Measurements from ENCODE around the gene EXOC6B.

Gene EXOC6B

GRCh38 chr2:72754628-72755320 lies 71.1 kb downstream of the EXOC6B start:
- Histone ChIP-seq H2BK12ac (ENCODE audit: low read length) (no peak overlapping the region), H3K27me3 (ENCODE audit: control insufficient read depth in 3 of 3, insufficient read depth in 3 of 3, low read depth in 1 of 3, low read length in 3 of 3) (no peaks in the 10 kb centered on the region), H3K18ac (ENCODE audit: low read length) (no peak overlapping the region), H3K79me1 (ENCODE audit: low read depth, low read length) (no peaks in the 10 kb centered on the region), H3K9me3 (replicated peaks in 1 of 2; ENCODE audit: control insufficient read depth in 2 of 2, insufficient read depth in 1 of 2, low read depth in 1 of 2, low read length in 2 of 2) (no peaks in the 10 kb centered on the region), H4K91ac (ENCODE audit: low read depth, low read length, poor library complexity) (no peak overlapping the region), H3K36me3 (replicated peaks in 1 of 2; ENCODE audit: control insufficient read depth in 2 of 2, insufficient read depth in 2 of 2, low read length in 2 of 2) (no peaks in the 10 kb centered on the region), H3K4me3 (ENCODE audit: low read length in 2 of 2) (no peak overlapping the region), H3K4me2 (ENCODE audit: insufficient read depth, low read length, poor library complexity, severe bottlenecking) (no peak overlapping the region), H2BK120ac (ENCODE audit: low read depth, low read length) (no peak overlapping the region), H3K4ac (ENCODE audit: low read length) (no peak overlapping the region), H2BK15ac (ENCODE audit: low read length) (no peak overlapping the region), H3K23ac (ENCODE audit: low read depth, low read length, poor library complexity) (no peak overlapping the region), H3K27ac (replicated peaks; ENCODE audit: low read length) (no peak overlapping the region), H2BK5ac (ENCODE audit: low read length) (no peak overlapping the region), H3K4me1 (ENCODE audit: control insufficient read depth in 2 of 2, insufficient read depth in 1 of 2, low read depth in 1 of 2, low read length in 2 of 2) (peaks cover 0 to 9% of the 10 kb centered on the region in 2 donors), H3K14ac (ENCODE audit: low read length) (no peak overlapping the region), H4K8ac (ENCODE audit: low read depth, low read length) (no peak overlapping the region), H3K9ac (ENCODE audit: low read depth, low read length, poor library complexity) (no peak overlapping the region), H2AFZ (ENCODE audit: low read length) (no peak overlapping the region), H2AK5ac (ENCODE audit: low read depth, low read length) (no peak overlapping the region)
- DNase-seq (ENCODE audit: low spot score): no peak
- no CpG with 5 or more reads among the region's 3 CpGs for WGBS, 2 donors (ENCODE audit: extremely low coverage in 2 of 2, insufficient read length in 2 of 2, insufficient replicate concordance in 1 of 2)

DNA sequence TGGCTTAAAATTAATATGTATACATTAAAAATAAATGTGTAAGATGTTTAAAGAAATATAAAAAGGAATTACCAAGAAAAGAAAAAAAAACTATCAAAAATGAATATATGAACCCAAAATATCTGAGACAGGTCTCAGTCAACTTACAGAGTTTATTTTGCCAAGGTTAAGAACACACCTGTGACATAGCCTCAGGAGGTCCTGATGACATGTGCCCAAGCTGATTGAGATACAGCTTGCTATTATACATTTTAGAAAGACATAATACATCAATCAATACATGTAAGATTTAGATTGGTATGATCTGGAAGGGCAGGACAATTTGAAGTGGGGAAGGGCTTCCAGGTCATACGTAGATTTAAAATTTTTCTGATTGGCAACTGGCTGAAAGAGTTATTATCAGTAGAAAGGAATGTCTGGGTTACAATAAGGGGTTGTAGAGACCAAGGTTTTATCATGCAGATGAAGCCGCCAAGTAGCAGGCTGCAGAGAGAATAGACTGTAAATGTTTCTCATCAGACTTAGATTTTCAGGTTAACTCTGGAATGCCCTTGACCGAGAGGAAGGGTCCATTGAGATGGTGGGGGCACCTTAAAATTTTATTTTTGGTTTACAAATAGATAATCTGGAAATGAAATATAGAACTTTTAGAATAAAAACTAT lies 74.7 kb downstream of the EXOC6B start:
- H3K4me3 ChIP-seq (ENCODE audit: low read length in 2 of 2): no peak overlapping the region
- H4K91ac ChIP-seq (ENCODE audit: low read depth, low read length, poor library complexity): no peak overlapping the region
- WGBS, 2 donors (ENCODE audit: extremely low coverage in 2 of 2, insufficient read length in 2 of 2, insufficient replicate concordance in 1 of 2): no CpG with 5 or more reads among the region's 3 CpGs
- H3K4ac ChIP-seq (ENCODE audit: low read length): no peak overlapping the region
- no peak overlapping the region for H2AK5ac ChIP-seq (ENCODE audit: low read depth, low read length)
- peaks cover 0 to 6% of the 10 kb centered on the region in 2 donors for H3K4me1 ChIP-seq (ENCODE audit: control insufficient read depth in 2 of 2, insufficient read depth in 1 of 2, low read depth in 1 of 2, low read length in 2 of 2)
- no peak overlapping the region for H2AFZ ChIP-seq (ENCODE audit: low read length)
- H4K8ac ChIP-seq (ENCODE audit: low read depth, low read length): no peak overlapping the region
- H3K27ac ChIP-seq (replicated peaks; ENCODE audit: low read length): no peak overlapping the region
- H3K18ac ChIP-seq (ENCODE audit: low read length): no peak overlapping the region
- H3K36me3 ChIP-seq (replicated peaks in 1 of 2; ENCODE audit: control insufficient read depth in 2 of 2, insufficient read depth in 2 of 2, low read length in 2 of 2): no peaks in the 10 kb centered on the region
- no peak overlapping the region for H2BK12ac ChIP-seq (ENCODE audit: low read length)
- no peak overlapping the region for H3K23ac ChIP-seq (ENCODE audit: low read depth, low read length, poor library complexity)
- no peak overlapping the region for H2BK5ac ChIP-seq (ENCODE audit: low read length)
- no peak overlapping the region for H3K9ac ChIP-seq (ENCODE audit: low read depth, low read length, poor library complexity)
- H3K27me3 ChIP-seq (ENCODE audit: control insufficient read depth in 3 of 3, insufficient read depth in 3 of 3, low read depth in 1 of 3, low read length in 3 of 3): no peaks in the 10 kb centered on the region
- H2BK120ac ChIP-seq (ENCODE audit: low read depth, low read length): no peak overlapping the region
- H3K4me2 ChIP-seq (ENCODE audit: insufficient read depth, low read length, poor library complexity, severe bottlenecking): no peak overlapping the region
- no peaks in the 10 kb centered on the region for H3K9me3 ChIP-seq (replicated peaks in 1 of 2; ENCODE audit: control insufficient read depth in 2 of 2, insufficient read depth in 1 of 2, low read depth in 1 of 2, low read length in 2 of 2)
- H3K79me1 ChIP-seq (ENCODE audit: low read depth, low read length): no peaks in the 10 kb centered on the region
- H3K14ac ChIP-seq (ENCODE audit: low read length): no peak overlapping the region
- DNase-seq (ENCODE audit: low spot score): no peak
- no peak overlapping the region for H2BK15ac ChIP-seq (ENCODE audit: low read length)

- Histone ChIP-seq H2BK5ac (ENCODE audit: low read length) (no peak overlapping the region), H2AFZ (ENCODE audit: low read length) (no peak overlapping the region), H3K4me2 (ENCODE audit: insufficient read depth, low read length, poor library complexity, severe bottlenecking) (no peak overlapping the region), H3K4me3 (ENCODE audit: low read length in 2 of 2) (no peak overlapping the region), H2BK12ac (ENCODE audit: low read length) (no peak overlapping the region), H4K91ac (ENCODE audit: low read depth, low read length, poor library complexity) (no peak overlapping the region), H3K79me1 (ENCODE audit: low read depth, low read length) (no peaks in the 10 kb centered on the region), H3K27ac (replicated peaks; ENCODE audit: low read length) (no peak overlapping the region), H2AK5ac (ENCODE audit: low read depth, low read length) (no peak overlapping the region), H3K23ac (ENCODE audit: low read depth, low read length, poor library complexity) (no peak overlapping the region), H3K4me1 (ENCODE audit: control insufficient read depth in 2 of 2, insufficient read depth in 1 of 2, low read depth in 1 of 2, low read length in 2 of 2) (peaks cover 0 to 6% of the 10 kb centered on the region in 2 donors), H3K9me3 (replicated peaks in 1 of 2; ENCODE audit: control insufficient read depth in 2 of 2, insufficient read depth in 1 of 2, low read depth in 1 of 2, low read length in 2 of 2) (no peaks in the 10 kb centered on the region), H3K4ac (ENCODE audit: low read length) (no peak overlapping the region), H3K18ac (ENCODE audit: low read length) (no peak overlapping the region), H3K27me3 (ENCODE audit: control insufficient read depth in 3 of 3, insufficient read depth in 3 of 3, low read depth in 1 of 3, low read length in 3 of 3) (no peaks in the 10 kb centered on the region), H2BK120ac (ENCODE audit: low read depth, low read length) (no peak overlapping the region), H4K8ac (ENCODE audit: low read depth, low read length) (no peak overlapping the region), H3K9ac (ENCODE audit: low read depth, low read length, poor library complexity) (no peak overlapping the region), H3K14ac (ENCODE audit: low read length) (no peak overlapping the region), H3K36me3 (replicated peaks in 1 of 2; ENCODE audit: control insufficient read depth in 2 of 2, insufficient read depth in 2 of 2, low read length in 2 of 2) (no peaks in the 10 kb centered on the region), H2BK15ac (ENCODE audit: low read length) (no peak overlapping the region)
- WGBS, 2 donors (ENCODE audit: extremely low coverage in 2 of 2, insufficient read length in 2 of 2, insufficient replicate concordance in 1 of 2): no CpG with 5 or more reads among the region's 1 CpG
- DNase-seq (ENCODE audit: low spot score): no peak
Observed at GRCh38 chr2:72750466-72750865, 75.4 kb downstream of the EXOC6B start.

- Histone ChIP-seq H3K4me3 (ENCODE audit: low read length in 2 of 2) (no peak overlapping the region), H3K14ac (ENCODE audit: low read length) (no peak overlapping the region), H3K23ac (ENCODE audit: low read depth, low read length, poor library complexity) (no peak overlapping the region), H3K27ac (replicated peaks; ENCODE audit: low read length) (no peak overlapping the region), H3K27me3 (ENCODE audit: control insufficient read depth in 3 of 3, insufficient read depth in 3 of 3, low read depth in 1 of 3, low read length in 3 of 3) (no peaks in the 10 kb centered on the region), H2BK120ac (ENCODE audit: low read depth, low read length) (no peak overlapping the region), H3K9me3 (replicated peaks in 1 of 2; ENCODE audit: control insufficient read depth in 2 of 2, insufficient read depth in 1 of 2, low read depth in 1 of 2, low read length in 2 of 2) (no peaks in the 10 kb centered on the region), H2BK15ac (ENCODE audit: low read length) (no peak overlapping the region), H3K4me2 (ENCODE audit: insufficient read depth, low read length, poor library complexity, severe bottlenecking) (no peak overlapping the region), H2AK5ac (ENCODE audit: low read depth, low read length) (no peak overlapping the region), H3K4ac (ENCODE audit: low read length) (no peak overlapping the region), H3K36me3 (replicated peaks in 1 of 2; ENCODE audit: control insufficient read depth in 2 of 2, insufficient read depth in 2 of 2, low read length in 2 of 2) (no peaks in the 10 kb centered on the region), H3K18ac (ENCODE audit: low read length) (no peak overlapping the region), H4K91ac (ENCODE audit: low read depth, low read length, poor library complexity) (no peak overlapping the region), H3K9ac (ENCODE audit: low read depth, low read length, poor library complexity) (no peak overlapping the region), H3K4me1 (ENCODE audit: control insufficient read depth in 2 of 2, insufficient read depth in 1 of 2, low read depth in 1 of 2, low read length in 2 of 2) (peaks cover 0 to 6% of the 10 kb centered on the region in 2 donors), H2BK12ac (ENCODE audit: low read length) (no peak overlapping the region), H3K79me1 (ENCODE audit: low read depth, low read length) (no peaks in the 10 kb centered on the region), H2AFZ (ENCODE audit: low read length) (no peak overlapping the region), H2BK5ac (ENCODE audit: low read length) (no peak overlapping the region), H4K8ac (ENCODE audit: low read depth, low read length) (no peak overlapping the region)
- no peak for DNase-seq (ENCODE audit: low spot score)
- WGBS, 2 donors (ENCODE audit: extremely low coverage in 2 of 2, insufficient read length in 2 of 2, insufficient replicate concordance in 1 of 2): no CpG with 5 or more reads among the region's 1 CpG
Observed at GRCh38 chr2:72747344-72747743, 78.5 kb downstream of the EXOC6B start.

All from neuronal stem cell (in vitro differentiated cells).